ENCODE data around the gene BRD4. TPM values are rescaled to one million over a fixed set of nuclear protein-coding genes. Genes with fewer than 3 reads are reported as not detected.

The BRD4 gene
- total and polyA plus RNA-seq, 2 experiments from 2014 or later, result 63.8 to 115 TPM

- no peak for TF ChIP-seq ZNF462 (CRISPR knock-in tag; IDR thresholded peaks at IDR 0.05)
- no peak for TF ChIP-seq JUNB (IDR thresholded peaks at IDR 0.05; ENCODE audit: unreplicated experiment)
- TF ChIP-seq POLR2AphosphoS5 (IDR thresholded peaks at IDR 0.05; ENCODE audit: low read depth), result no peak
- no peak for TF ChIP-seq REST (IDR thresholded peaks at IDR 0.05; ENCODE audit: unreplicated experiment)
Measured at GRCh38 chr19:15297416-15298224, 34.7 kb downstream of the BRD4 start (continued).
